ENCODE results near the gene ITPRIPL2. TPM values are rescaled to one million over a fixed set of nuclear protein-coding genes. Genes with fewer than 3 reads are reported as not detected.

The ITPRIPL2 gene
- total RNA-seq, 1 donor from 2014 or later, result 89.8 TPM

Other genes with a start within 250 kb of the ITPRIPL2 start
- gene SMG1, start 187.6 kb upstream of the ITPRIPL2 start, total RNA-seq, result 68.1 TPM
- gene TMC7, start 130.0 kb upstream of the ITPRIPL2 start, total RNA-seq, result 3.2 TPM
- 11.3 TPM for gene COQ7, start 46.4 kb upstream of the ITPRIPL2 start, total RNA-seq
- gene SYT17, start 54.3 kb downstream of the ITPRIPL2 start, total RNA-seq, result 1.1 TPM
- not detected for gene CLEC19A, start 171.8 kb downstream of the ITPRIPL2 start, total RNA-seq

Data from mesenteric fat pad (tissue), 1 donor.